Measurements from ENCODE around the gene COL27A1.

Gene COL27A1

GRCh38 chr9:114263853-114264510 lies 108.6 kb downstream of the COL27A1 start:
- H3K36me3 ChIP-seq: no peaks in the 10 kb centered on the region
- H3K4me3 ChIP-seq (ENCODE audit: low read depth in 1 of 2, low read length in 1 of 2): no peak overlapping the region
- peaks cover 1% of the 10 kb centered on the region for H3K27me3 ChIP-seq
- no peak overlapping the region for H3K27ac ChIP-seq
- H3K4me1 ChIP-seq (ENCODE audit: control insufficient read depth in 1 of 2, insufficient read depth in 1 of 2, low read depth in 1 of 2, low read length in 1 of 2): no peaks in the 10 kb centered on the region
- H3K9me3 ChIP-seq: no peaks in the 10 kb centered on the region
- TF ChIP-seq CTCF (IDR thresholded peaks at IDR 0.05): no peak

GRCh38 chr9:114264806-114265550 lies 109.6 kb downstream of the COL27A1 start:
- Histone ChIP-seq H3K36me3 (no peaks in the 10 kb centered on the region), H3K9me3 (no peaks in the 10 kb centered on the region), H3K4me1 (ENCODE audit: control insufficient read depth in 1 of 2, insufficient read depth in 1 of 2, low read depth in 1 of 2, low read length in 1 of 2) (no peaks in the 10 kb centered on the region), H3K27ac (no peak overlapping the region), H3K4me3 (ENCODE audit: low read depth in 1 of 2, low read length in 1 of 2) (no peak overlapping the region), H3K27me3 (peaks cover 4% of the 10 kb centered on the region)
- TF ChIP-seq CTCF (IDR thresholded peaks at IDR 0.05): no peak

DNA sequence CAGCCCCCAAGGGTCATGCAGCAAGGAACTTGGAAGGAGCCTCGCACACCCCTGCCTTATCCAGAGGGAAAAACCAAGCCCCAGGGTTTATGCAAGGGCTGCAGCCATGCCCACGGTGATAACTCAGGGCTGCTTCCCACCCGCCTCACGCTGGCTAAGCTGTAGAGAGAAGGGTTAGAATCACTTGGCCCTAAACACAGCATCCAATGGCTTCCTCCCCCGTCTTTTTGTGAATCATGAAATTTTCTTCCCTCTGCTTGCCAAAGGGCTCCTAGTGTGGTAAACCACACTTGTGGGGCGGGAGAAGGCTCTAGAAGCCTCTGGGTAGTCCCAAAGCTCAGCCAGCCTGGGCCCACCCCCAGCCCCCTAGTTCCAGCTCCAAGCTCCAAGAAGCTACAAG lies 111.6 kb downstream of the COL27A1 start:
- no peak for TF ChIP-seq CTCF (IDR thresholded peaks at IDR 0.05)

GRCh38 chr9:114269023-114269422 lies 113.7 kb downstream of the COL27A1 start:
- no peak overlapping the region for H3K4me3 ChIP-seq (ENCODE audit: low read depth in 1 of 2, low read length in 1 of 2)
- TF ChIP-seq CTCF (IDR thresholded peaks at IDR 0.05): no peak

More for the DNA sequence above, 111.6 kb downstream of the COL27A1 start:
- Histone ChIP-seq H3K4me3 (ENCODE audit: low read depth in 1 of 2, low read length in 1 of 2) (no peak overlapping the region), H3K27me3 (peaks cover 4% of the 10 kb centered on the region), H3K4me1 (ENCODE audit: control insufficient read depth in 1 of 2, insufficient read depth in 1 of 2, low read depth in 1 of 2, low read length in 1 of 2) (no peaks in the 10 kb centered on the region), H3K36me3 (no peaks in the 10 kb centered on the region), H3K9me3 (no peaks in the 10 kb centered on the region), H3K27ac (no peak overlapping the region)

DNA sequence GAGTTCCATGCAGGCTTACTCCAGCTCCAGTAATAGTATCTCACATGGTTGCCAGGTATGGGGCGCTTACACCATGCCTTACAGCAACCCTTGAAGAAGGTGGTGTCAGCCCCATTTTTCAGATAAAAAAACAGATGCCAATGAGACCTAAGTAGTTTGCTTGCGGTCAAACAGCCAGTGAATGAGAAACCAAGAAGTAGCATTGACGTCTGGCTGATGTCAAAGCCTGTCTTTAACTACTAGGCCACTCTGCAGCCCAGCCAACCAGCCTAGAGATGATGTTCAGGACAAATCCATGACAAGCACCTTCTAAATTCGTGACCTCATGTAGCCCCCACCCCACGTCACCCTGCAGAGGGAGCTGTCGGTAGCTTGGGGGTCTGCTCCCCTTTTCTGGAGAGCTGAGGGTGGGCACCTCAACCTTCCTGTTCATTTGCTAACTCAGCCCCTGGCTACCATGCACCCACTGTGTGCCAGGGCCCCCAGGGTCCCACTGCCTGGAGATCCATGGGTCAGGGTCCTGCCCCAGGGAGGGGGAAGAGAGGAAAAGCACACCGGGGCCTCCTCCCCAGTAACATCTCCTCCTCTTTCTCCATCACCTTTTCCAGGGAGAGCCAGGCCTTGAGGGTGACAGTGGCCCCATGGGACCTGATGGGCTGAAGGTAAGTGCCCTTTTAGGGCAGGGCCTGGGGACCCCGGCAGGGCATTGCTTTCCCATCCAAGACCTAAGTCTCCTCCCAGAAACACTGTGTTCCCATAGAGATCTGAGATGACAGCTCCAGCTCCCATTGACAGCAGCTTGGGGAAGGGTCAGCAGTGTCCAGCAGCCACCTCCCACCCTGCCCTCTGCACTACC lies 115.0 kb downstream of the COL27A1 start:
- Histone ChIP-seq H3K4me3 (ENCODE audit: low read depth in 1 of 2, low read length in 1 of 2) (no peak overlapping the region), H3K9me3 (no peaks in the 10 kb centered on the region), H3K4me1 (ENCODE audit: control insufficient read depth in 1 of 2, insufficient read depth in 1 of 2, low read depth in 1 of 2, low read length in 1 of 2) (no peaks in the 10 kb centered on the region), H3K27ac (no peak overlapping the region), H3K36me3 (no peaks in the 10 kb centered on the region), H3K27me3 (peaks cover 4% of the 10 kb centered on the region)
- no peak for TF ChIP-seq CTCF (IDR thresholded peaks at IDR 0.05)

More at GRCh38 chr9:114269023-114269422, 113.7 kb downstream of the COL27A1 start:
- H3K27me3 ChIP-seq: peaks cover 4% of the 10 kb centered on the region
- H3K4me1 ChIP-seq (ENCODE audit: control insufficient read depth in 1 of 2, insufficient read depth in 1 of 2, low read depth in 1 of 2, low read length in 1 of 2): no peaks in the 10 kb centered on the region
- H3K9me3 ChIP-seq: no peaks in the 10 kb centered on the region
- H3K36me3 ChIP-seq: no peaks in the 10 kb centered on the region
- no peak overlapping the region for H3K27ac ChIP-seq

Data from neutrophil (primary cell).